GM18951 (cell line): Measurements from ENCODE around the gene UBE2L5.

ENCODE experiments used
- POLR2A ChIP-seq: IDR thresholded peaks from 4 replicates; pipeline ENCODE4 v1.6.1; 2011; ENCODE audit warnings: mild to moderate bottlenecking; ENCODE audit not compliant: insufficient read length, insufficient read depth; ENCODE audit errors: extremely low read depth
- in situ Hi-C: fragments of 300-500 bp; cut with MboI; formaldehyde crosslinking; loops from one replicate; pipeline ENCODE4 v1.12.0; 2022; ENCODE audit warnings: low sequenced_read_pairs, mixed read lengths, inconsistent platforms; ENCODE audit not compliant: unreplicated experiment

UBE2L5 gene

DNA sequence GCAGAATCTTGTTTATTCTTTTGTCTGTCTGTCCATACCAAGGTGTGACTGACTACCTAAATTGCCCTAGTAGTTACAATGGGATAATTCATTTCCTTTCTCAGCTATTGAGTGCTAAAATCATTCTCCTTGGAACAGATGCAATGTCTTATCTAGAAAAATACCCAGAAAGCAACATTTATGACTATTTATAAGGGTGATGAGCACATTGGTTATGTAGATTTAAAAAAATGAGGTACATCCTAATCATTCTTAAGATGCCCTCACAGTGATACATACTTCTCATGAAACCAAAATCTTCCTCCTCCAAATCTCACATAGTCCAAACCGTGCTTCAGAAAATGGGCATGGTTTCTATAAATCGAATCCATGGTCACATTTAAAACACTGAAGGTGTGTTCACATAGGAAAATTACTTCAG lies 11.6 kb upstream of the UBE2L5 start:
- no peak for TF ChIP-seq POLR2A
- in situ Hi-C loops: no loop called here

GRCh38 chr13:30412346-30412745 lies 9.9 kb upstream of the UBE2L5 start:
- in situ Hi-C loops: no loop called here

DNA sequence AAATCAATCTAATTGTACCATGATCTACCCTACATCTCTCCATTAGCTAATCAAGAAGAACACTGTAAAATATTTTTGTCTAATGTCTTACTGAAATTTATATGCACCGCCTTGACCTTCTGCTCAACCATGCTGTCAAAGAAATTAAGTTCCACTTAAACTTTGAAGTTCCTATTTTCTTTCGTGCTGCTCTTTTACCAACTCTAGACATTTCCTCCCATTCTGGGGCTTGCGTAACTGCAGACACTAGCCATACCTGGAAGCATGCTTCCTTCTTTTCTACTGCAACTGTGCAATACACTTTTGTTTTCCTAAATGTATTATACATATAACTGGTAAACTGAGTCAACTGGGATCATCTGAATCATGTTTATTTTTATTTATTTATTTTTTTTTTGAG lies 8.5 kb upstream of the UBE2L5 start:
- in situ Hi-C loops: no loop called here
- TF ChIP-seq POLR2A: no peak

More at GRCh38 chr13:30412346-30412745, 9.9 kb upstream of the UBE2L5 start:
- no peak for TF ChIP-seq POLR2A

- TF ChIP-seq POLR2A: no peak
- in situ Hi-C loops: no loop called here
Measured at GRCh38 chr13:30415430-30416030, 6.8 kb upstream of the UBE2L5 start.

DNA sequence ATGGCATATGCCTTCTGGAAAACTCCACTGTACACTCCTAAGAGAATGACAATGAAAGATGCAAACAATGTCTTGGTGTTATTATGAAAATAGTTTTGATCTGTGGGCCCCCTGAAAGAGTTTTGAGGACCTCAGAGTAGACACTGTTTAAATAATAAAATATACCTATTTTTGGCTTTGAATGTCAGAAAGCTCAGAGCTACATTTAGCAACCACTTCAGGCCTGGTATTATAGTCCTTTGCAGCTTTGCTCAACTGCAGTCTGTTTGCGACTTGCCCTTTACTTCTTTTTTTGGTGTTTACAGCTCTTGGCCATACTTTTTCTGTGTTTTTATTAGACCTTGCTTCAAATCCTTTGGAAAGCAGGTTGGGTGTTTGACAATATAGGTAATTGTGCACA lies 5.8 kb upstream of the UBE2L5 start:
- no peak for TF ChIP-seq POLR2A
- in situ Hi-C loops: no loop called here

GRCh38 chr13:30418075-30418716 lies 4.1 kb upstream of the UBE2L5 start:
- TF ChIP-seq POLR2A: no peak
- in situ Hi-C loops: no loop called here

DNA sequence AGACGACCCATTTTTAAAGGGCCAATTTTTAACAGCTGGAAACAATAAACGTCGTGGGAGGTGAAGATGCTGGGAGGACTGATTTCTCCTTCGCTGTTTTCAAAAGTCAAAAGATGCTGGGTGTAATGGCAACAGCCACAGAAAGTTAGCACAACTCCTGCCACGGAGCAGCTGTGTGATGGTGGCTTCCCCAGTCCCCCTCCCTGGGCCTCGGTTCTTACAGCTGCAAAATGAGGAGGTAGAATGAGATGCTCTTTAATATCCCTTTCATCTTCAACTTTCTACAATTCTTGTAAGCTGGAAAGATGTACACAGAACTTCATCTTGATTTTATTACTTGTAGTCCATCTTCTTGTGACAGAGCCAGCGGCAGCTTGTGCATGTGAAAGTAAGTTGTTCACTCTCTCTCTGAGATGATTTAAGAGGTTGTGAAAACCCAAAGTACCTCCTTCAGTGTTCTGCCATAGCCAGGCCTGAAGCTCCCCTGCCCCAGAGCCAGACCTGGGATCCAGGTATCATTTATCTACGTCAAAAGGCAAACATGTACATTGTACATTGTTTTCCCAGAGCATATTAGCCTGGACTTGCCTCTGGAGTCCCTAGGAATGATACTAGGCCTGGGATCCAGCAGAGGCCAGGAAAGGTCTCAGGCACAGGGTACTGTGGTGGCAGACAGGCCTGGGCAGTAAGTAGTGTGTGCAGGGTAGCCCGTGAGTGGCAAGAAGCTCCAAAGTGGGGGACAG lies 3.4 kb upstream of the UBE2L5 start:
- TF ChIP-seq POLR2A: no peak
- in situ Hi-C loops: no loop called here

GRCh38 chr13:30421093-30422053 lies 920 bp upstream of the UBE2L5 start:
- in situ Hi-C loops: no loop called here

DNA sequence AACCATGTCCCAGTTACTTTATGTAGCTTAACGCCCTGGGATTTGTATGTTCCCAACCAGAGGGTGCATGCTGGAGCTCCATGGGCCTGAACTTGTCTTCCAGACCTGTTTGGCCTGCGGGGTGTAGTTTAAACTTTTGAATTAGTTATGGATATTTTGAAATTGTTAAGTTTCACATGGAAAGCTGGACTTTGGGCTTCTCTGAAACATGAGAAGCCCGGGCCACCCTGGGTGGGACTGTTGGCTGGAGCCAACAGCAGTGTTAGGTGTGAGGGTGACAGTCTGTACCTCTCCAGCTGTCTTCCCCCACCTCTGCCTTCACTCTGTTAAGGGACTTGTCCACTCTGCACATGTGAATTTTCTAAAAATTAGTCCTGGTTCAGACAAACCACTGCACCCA lies 1.6 kb downstream of the UBE2L5 start:
- in situ Hi-C loops: no loop called here

More at GRCh38 chr13:30421093-30422053, 920 bp upstream of the UBE2L5 start:
- peak; percentile 65 for TF ChIP-seq POLR2A

DNA sequence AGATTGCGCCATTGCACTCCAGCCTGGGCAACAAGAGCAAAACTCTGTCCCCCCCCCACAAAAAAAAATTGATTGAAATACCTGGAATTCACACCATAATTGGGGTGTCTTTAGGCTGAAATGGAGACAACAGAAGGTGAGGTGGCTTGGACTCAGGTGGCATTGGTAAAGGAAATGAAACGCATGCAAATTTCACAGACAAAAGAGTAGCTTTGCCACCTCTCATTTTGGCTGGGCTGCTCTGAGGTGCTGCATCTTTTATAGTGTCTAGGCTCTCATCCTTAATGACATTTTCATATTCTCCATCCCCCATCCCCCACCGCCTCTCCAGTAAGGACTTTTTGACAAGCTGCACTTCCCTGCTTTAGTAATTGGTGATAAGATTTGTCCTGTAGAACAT lies 6.9 kb downstream of the UBE2L5 start:
- in situ Hi-C loops: no loop called here
- TF ChIP-seq POLR2A: peak; percentile 26

More for the DNA sequence above, 1.6 kb downstream of the UBE2L5 start:
- TF ChIP-seq POLR2A: no peak

- in situ Hi-C loops: no loop called here
- TF ChIP-seq POLR2A: no peak
Measured at GRCh38 chr13:30429721-30430694, 7.7 kb downstream of the UBE2L5 start.
